ENCODE data around the gene KLF15. TPM values are rescaled to one million over a fixed set of nuclear protein-coding genes. Genes with fewer than 3 reads are reported as not detected.

Gene KLF15
- total RNA-seq, 1 experiment from 2014 or later, result 3.3 TPM

- H4K20me1 ChIP-seq (ENCODE audit: insufficient read depth), result no peaks in the 10 kb centered on the region
- ChIA-PET RAD21 (ENCODE audit: low non-redundant PET in 1 of 2, low total read pairs in 2 of 2, uncharacterized antibody in 2 of 2, unreplicated experiment in 2 of 2) (no interaction called here), POLR2A (no interaction called here), CTCF (interaction anchor here (0.9 kb wide), 1 partner anchor 144 kb away, joined by 3 read pairs; no protein-coding TSS in a partner anchor)
- H3K9me2 ChIP-seq (ENCODE audit: insufficient read depth), result no peaks in the 10 kb centered on the region
- no peaks in the 10 kb centered on the region for H3K79me2 ChIP-seq (ENCODE audit: insufficient read depth, low read length)
- no peak overlapping the region for H3K27ac ChIP-seq (ENCODE audit: low read depth, low read length)
- DNase-seq (ENCODE audit: low read depth, low spot score) (no peak), ATAC-seq (no peak)
- H3K9ac ChIP-seq (ENCODE audit: low read length), result no peak overlapping the region
- TF ChIP-seq JUND (IDR thresholded peaks at IDR 0.05) (no peak), POLR2AphosphoS5 (IDR thresholded peaks at IDR 0.05; ENCODE audit: low read depth, low read length) (no peak), YY1 (IDR thresholded peaks at IDR 0.05; ENCODE audit: extremely low read depth, insufficient replicate concordance, low read depth, low read length) (no peak), CTCF (IDR thresholded peaks at IDR 0.05 in 2 of 3, conservative IDR thresholded peaks at IDR 0.05 in 1 of 3; ENCODE audit: borderline replicate concordance in 1 of 3, insufficient read depth in 1 of 3, low read depth in 2 of 3, low read length in 2 of 3) (no peak), SIN3A (IDR thresholded peaks at IDR 0.05; ENCODE audit: low read depth) (no peak), SRF (IDR thresholded peaks at IDR 0.05; ENCODE audit: low read depth) (no peak), CBX3 (IDR thresholded peaks at IDR 0.05; ENCODE audit: low read depth) (no peak), FOSL1 (IDR thresholded peaks at IDR 0.05; ENCODE audit: low read depth) (no peak), EZH2 (IDR thresholded peaks at IDR 0.05) (no peak), RAD21 (IDR thresholded peaks at IDR 0.05; ENCODE audit: low read depth) (no peak), POLR2A (IDR thresholded peaks at IDR 0.05; ENCODE audit: borderline replicate concordance, extremely low read depth, insufficient read depth, insufficient read length) (no peak)
- TF ChIP-seq, protein P1, sequence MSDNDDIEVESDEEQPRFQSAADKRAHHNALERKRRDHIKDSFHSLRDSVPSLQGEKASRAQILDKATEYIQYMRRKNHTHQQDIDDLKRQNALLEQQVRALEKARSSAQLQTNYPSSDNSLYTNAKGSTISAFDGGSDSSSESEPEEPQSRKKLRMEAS (IDR thresholded peaks at IDR 0.05), result no peak
- no peak overlapping the region for H3K4me3 ChIP-seq (replicated peaks in 1 of 2; ENCODE audit: low read depth in 1 of 2, low read length in 2 of 2)
- H3K27me3 ChIP-seq (ENCODE audit: insufficient read depth, low read length), result no peaks in the 10 kb centered on the region
- H2AFZ ChIP-seq (ENCODE audit: low read depth, low read length, poor library complexity, severe bottlenecking), result no peak overlapping the region
- intact Hi-C loops (cut with micrococcal nuclease), result no loop called here
- no peak overlapping the region for H3K4me2 ChIP-seq (ENCODE audit: low read length)
- no peaks in the 10 kb centered on the region for H3K9me3 ChIP-seq (ENCODE audit: control insufficient read depth in 1 of 2, insufficient read depth in 1 of 2, low read depth in 1 of 2, low read length in 2 of 2)
- peaks cover 7 to 12% of the 10 kb centered on the region in 2 experiments; a peak in 3 of 4 replicates for H3K4me1 ChIP-seq (ENCODE audit: control insufficient read depth in 1 of 2, insufficient read depth in 2 of 2, low read length in 2 of 2)
- H3K36me3 ChIP-seq (ENCODE audit: control insufficient read depth in 1 of 2, insufficient read depth in 2 of 2, low read length in 2 of 2), result no peaks in the 10 kb centered on the region
- no TSS peak for BruUV-seq (replicated peaks)
Measured at GRCh38 chr3:126390201-126390600, 33.0 kb upstream of the KLF15 start.

Measured in HCT116 (cell line).